Osteocyte (in vitro differentiated cells): ENCODE results near the gene RBL1. TPM values are rescaled to one million over a fixed set of nuclear protein-coding genes. Genes with fewer than 3 reads are reported as not detected.
A peak's percentile ranks its signal among the peaks of the same experiment; 100 is the strongest.

Experiments used
- DNase-seq: peaks from one replicate; pipeline ENCODE4 v3.0.0; 2021; ENCODE audit warnings: mixed read lengths; ENCODE audit not compliant: unreplicated experiment; ENCODE audit errors: extremely low spot score
- H3K27ac Mint-ChIP-seq: one replicate; pipeline ENCODE4 v1.8.0; 2021; ENCODE audit warnings: mild to moderate bottlenecking, mixed read lengths; ENCODE audit not compliant: unreplicated experiment
- H3K27me3 Mint-ChIP-seq: one replicate; pipeline ENCODE4 v1.8.0; 2021; ENCODE audit warnings: mixed read lengths; ENCODE audit not compliant: unreplicated experiment
- H3K36me3 Mint-ChIP-seq: one replicate; pipeline ENCODE4 v1.8.0; 2021; ENCODE audit warnings: mixed read lengths; ENCODE audit not compliant: unreplicated experiment
- H3K4me1 Mint-ChIP-seq: one replicate; pipeline ENCODE4 v1.8.0; 2021; ENCODE audit warnings: mixed read lengths; ENCODE audit not compliant: unreplicated experiment
- H3K4me3 Mint-ChIP-seq: one replicate; pipeline ENCODE4 v1.8.0; 2021; ENCODE audit warnings: mild to moderate bottlenecking, moderate library complexity, mixed read lengths; ENCODE audit not compliant: unreplicated experiment
- H3K9me3 Mint-ChIP-seq: one replicate; pipeline ENCODE4 v1.8.0; 2021; ENCODE audit warnings: mixed read lengths; ENCODE audit not compliant: unreplicated experiment
- total RNA-seq: library from RNA; stranded (reverse); gene quantifications from 2 replicates; pipeline ENCODE4 v1.2.1, GENCODE V29; 2021
- TF ChIP-seq, protein P1 (sequence below): fragments of 200-600 bp; sonication (generic); IDR thresholded peaks from 2 replicates; pipeline ENCODE4 v1.5.0; 2021; ENCODE audit warnings: antibody characterized with exemption, mild to moderate bottlenecking, moderate library complexity

RBL1 gene
- total RNA-seq, 1 donor from 2014 or later = 6.7 TPM

DNA sequence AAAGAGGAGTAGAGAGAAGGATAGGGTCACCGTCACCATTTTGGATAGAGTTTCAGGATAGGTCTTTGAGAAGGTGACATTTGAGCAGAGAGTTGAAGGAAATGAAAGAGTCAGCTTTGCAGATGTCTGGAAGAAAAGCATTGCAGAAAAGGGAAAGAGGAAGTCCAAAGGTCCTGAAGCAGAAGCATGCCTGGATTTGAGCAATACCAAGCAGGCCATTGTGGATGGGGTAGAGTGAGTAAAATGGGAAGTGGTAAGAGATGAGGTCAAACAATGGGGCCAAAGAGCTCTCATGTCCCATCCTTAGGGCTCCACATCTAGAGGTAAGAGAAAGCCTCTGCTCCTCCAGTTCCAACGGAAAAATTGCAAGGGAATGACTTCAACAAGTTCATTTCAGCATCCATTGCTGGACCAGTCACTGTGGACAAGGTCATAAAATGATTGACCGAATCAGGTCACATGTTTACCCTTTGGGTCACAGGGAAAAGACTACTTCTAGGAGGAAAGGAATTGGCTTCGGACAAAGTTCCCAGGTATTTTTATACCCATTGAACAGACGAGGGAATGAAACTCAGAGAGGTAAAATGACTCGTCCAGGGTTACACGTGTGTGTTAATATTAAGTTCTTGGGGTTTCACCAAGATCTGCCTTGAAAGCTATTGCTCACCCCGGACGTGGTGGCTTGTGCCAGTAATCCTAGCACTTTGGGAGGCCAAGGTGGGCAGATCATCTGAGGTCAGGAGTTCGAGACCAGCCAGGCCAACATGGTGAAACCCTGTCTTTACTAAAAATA, 137.7 kb downstream of the RBL1 start:
- Mint-ChIP-seq H3K4me1 (no peaks in the 10 kb centered on the region), H3K36me3 (no peaks in the 10 kb centered on the region), H3K27me3 (no peaks in the 10 kb centered on the region), H3K27ac (no peak overlapping the region), H3K4me3 (no peak overlapping the region), H3K9me3 (no peaks in the 10 kb centered on the region)
- TF ChIP-seq, protein P1, sequence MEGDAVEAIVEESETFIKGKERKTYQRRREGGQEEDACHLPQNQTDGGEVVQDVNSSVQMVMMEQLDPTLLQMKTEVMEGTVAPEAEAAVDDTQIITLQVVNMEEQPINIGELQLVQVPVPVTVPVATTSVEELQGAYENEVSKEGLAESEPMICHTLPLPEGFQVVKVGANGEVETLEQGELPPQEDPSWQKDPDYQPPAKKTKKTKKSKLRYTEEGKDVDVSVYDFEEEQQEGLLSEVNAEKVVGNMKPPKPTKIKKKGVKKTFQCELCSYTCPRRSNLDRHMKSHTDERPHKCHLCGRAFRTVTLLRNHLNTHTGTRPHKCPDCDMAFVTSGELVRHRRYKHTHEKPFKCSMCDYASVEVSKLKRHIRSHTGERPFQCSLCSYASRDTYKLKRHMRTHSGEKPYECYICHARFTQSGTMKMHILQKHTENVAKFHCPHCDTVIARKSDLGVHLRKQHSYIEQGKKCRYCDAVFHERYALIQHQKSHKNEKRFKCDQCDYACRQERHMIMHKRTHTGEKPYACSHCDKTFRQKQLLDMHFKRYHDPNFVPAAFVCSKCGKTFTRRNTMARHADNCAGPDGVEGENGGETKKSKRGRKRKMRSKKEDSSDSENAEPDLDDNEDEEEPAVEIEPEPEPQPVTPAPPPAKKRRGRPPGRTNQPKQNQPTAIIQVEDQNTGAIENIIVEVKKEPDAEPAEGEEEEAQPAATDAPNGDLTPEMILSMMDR = no peak
- DNase-seq = no peak

DNA sequence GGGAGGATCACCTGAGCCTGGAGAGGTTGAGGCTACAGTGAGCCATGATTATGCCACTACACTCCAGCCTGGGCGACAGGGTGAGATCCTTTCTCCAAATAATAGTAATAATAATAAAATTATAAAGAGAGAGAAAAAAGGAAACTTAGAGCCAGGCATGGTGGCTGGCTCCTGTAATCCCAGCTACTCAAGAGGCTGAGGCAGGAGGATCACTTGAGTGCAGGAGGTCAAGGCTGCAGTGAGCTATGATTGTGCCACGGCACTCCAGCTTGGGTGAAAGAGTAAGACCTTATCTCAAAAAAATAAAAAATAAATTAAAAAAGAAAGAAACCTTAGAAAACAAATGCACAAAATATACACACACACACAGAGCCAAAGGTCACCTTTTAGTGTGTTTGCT, 139.1 kb downstream of the RBL1 start:
- Mint-ChIP-seq H3K36me3 (no peaks in the 10 kb centered on the region), H3K27ac (no peak overlapping the region), H3K9me3 (no peaks in the 10 kb centered on the region), H3K4me3 (no peak overlapping the region), H3K27me3 (no peaks in the 10 kb centered on the region), H3K4me1 (peaks cover 3% of the 10 kb centered on the region)
- TF ChIP-seq, protein P1 = no peak
- no peak for DNase-seq

DNA sequence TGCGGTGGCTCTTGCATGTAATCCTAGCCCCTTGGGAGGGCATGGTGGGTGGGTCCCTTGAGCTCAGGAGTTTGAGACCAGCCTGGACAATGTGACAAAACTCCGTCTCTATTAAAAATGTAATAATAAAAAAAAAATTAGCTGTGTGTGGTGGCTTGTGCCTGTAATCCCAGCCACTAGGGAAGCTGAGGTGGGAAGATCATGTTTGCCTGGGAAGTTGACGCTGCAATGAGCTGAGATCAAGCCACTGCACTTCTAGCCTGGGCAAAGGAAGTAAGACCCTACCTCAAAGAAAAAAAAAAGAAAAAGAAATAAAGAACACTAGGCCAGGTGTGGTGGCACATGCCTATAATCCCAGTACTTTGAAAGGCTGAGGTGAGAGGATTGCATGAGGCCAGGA, 139.8 kb downstream of the RBL1 start:
- Mint-ChIP-seq H3K9me3 (no peaks in the 10 kb centered on the region), H3K36me3 (no peaks in the 10 kb centered on the region), H3K27me3 (no peaks in the 10 kb centered on the region), H3K4me1 (peaks cover 6% of the 10 kb centered on the region), H3K4me3 (no peak overlapping the region), H3K27ac (no peak overlapping the region)
- TF ChIP-seq, protein P1 = no peak
- DNase-seq = no peak

DNA sequence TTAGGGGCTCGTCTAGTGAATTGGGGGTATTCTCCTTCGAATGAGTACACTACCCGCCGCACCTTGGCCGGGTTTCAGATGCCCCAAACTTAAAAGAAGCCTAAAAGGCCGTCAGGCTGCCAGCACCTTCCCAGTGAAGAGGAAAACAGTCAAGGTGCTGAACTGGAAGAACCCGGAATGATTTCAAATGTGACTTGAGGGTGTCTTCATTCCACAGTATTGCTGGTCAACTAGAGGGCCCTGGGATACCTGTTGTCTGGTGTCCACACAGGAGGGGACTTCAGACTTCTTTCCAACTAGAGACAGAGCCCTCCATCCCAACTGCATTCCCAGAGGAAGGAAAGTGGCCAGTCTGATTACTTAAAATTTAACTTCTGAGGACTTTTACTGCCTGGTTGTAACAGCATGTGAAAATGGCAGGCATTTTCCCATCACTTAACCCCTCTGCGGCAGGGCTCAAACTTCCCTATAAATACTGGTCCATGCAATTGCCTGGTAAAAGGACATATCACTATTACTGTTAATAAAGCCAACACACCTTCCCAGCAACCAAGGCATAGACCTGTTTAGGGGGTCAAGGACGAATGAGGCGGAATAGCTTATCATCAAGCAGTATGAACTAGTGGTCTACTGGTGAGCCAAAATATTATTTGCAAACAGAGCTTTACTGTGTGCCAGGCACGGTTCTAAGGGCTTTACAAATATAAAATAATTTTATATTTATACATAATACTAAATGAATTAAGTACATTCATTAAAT, 143.6 kb downstream of the RBL1 start:
- TF ChIP-seq, protein P1 = no peak
- H3K4me1 Mint-ChIP-seq = peaks cover 17% of the 10 kb centered on the region
- no peaks in the 10 kb centered on the region for H3K36me3 Mint-ChIP-seq
- H3K9me3 Mint-ChIP-seq = no peaks in the 10 kb centered on the region
- no peaks in the 10 kb centered on the region for H3K27me3 Mint-ChIP-seq
- DNase-seq = no peak
- peak overlapping the region; percentile 85 for H3K27ac Mint-ChIP-seq
- peak overlapping the region; percentile 93 for H3K4me3 Mint-ChIP-seq
